Stimulated activated memory B cell treated with anti-CD40 and anti-IgM and Interleukin-4, amounts not matched to agents 10 μg/mL and 1 μg/mL and 100 μg/mL, for 72 hours (primary cell): ENCODE measurements around the gene NQO2.
A peak's percentile ranks its signal among the peaks of the same experiment; 100 is the strongest.
"Not testable (repeated sequence)": the region's sequence is repeated elsewhere in the genome, so short reads cannot be mapped to it uniquely, and the experiment has no call there.

ENCODE experiments used
- ATAC-seq: fragments of 150-1000 bp; cut with Tn5 transposase; 2 replicates; pipeline ENCODE4 v1.10.0; 2021
- H3K27ac Mint-ChIP-seq: one replicate; pipeline ENCODE4 v1.8.0; 2022; ENCODE audit warnings: mild to moderate bottlenecking, mixed read lengths
- H3K27me3 Mint-ChIP-seq: one replicate; pipeline ENCODE4 v1.8.0; 2022; ENCODE audit warnings: mixed read lengths
- H3K36me3 Mint-ChIP-seq: one replicate; pipeline ENCODE4 v1.8.0; 2022; ENCODE audit warnings: mixed read lengths
- H3K4me1 Mint-ChIP-seq: one replicate; pipeline ENCODE4 v1.8.0; 2022; ENCODE audit warnings: mixed read lengths
- H3K4me3 Mint-ChIP-seq: one replicate; pipeline ENCODE4 v1.8.0; 2022; ENCODE audit warnings: mild to moderate bottlenecking, moderate library complexity, mixed read lengths
- H3K9me3 Mint-ChIP-seq: one replicate; pipeline ENCODE4 v1.8.0; 2022; ENCODE audit warnings: mixed read lengths

NQO2 gene

DNA sequence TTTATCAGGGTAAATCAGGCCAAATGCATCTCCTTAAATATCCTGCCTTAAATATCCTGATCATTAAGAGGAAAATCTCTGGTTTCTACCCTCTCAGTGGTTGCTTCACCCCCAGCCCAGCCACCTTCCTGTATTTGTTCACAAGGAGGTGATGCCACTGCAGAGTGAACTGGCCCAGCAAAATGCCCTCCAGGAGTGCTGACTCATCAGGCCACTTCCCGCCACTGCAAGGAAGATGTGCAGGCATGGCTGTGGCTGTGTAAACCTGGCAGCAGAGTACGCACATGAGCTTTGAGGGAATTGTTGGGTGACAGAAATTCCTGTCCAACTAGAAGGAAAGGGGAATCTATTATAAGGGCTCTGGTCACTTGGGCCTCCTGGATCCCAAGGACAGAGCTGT lies 13.8 kb downstream of the NQO2 start:
- Mint-ChIP-seq H3K27ac (no peak overlapping the region), H3K4me3 (no peak overlapping the region)

DNA sequence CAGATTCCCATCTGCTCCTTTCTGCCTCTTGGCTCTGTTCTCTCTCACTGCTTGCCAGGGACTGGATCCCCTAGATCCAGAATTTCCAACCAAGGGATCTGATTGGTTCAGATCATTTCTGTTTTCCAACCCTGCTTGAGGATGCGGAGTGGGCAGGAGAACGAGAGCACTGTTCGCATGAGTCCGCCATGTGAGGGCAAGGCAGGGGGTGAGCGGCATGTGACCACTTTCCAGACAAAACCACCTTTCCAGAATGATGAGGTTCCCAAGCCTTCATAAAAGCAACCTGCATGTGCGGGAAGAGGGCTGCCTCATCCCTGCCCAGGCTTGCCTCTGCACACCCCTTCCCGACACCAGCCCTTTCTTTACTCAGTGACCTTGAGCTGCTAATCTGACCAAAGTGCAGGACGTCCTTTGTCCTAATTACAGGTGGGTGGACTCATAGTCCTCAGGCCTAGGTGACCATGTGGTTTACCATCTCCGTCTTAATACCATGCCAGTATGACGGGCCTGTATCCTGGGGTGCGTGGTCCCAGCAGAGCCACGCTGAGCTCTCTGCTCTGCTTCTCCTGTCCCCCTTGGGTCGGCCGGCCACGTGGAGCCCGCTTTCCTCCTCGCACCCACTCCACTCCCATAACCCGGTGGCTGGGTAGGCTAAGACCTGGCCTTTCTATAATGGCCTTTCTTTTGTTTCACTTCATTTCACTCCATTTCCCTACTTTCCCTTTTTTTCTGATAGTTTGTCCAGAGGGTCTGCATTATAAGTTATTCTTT lies 14.4 kb downstream of the NQO2 start:
- Mint-ChIP-seq H3K4me1 (no peaks in the 10 kb centered on the region), H3K27ac (no peak overlapping the region), H3K36me3 (peaks cover 82% of the 10 kb centered on the region), H3K9me3 (peaks cover 17% of the 10 kb centered on the region), H3K4me3 (no peak overlapping the region), H3K27me3 (no peaks in the 10 kb centered on the region)
- ATAC-seq: no peak

More for the DNA sequence above, 13.8 kb downstream of the NQO2 start:
- H3K36me3 Mint-ChIP-seq: peaks cover 87% of the 10 kb centered on the region
- ATAC-seq: no peak
- H3K4me1 Mint-ChIP-seq: no peaks in the 10 kb centered on the region
- H3K9me3 Mint-ChIP-seq: peaks cover 17% of the 10 kb centered on the region
- no peaks in the 10 kb centered on the region for H3K27me3 Mint-ChIP-seq

GRCh38 chr6:3014675-3015066 lies 15.0 kb downstream of the NQO2 start:
- ATAC-seq: no peak
- no peak overlapping the region for H3K4me3 Mint-ChIP-seq
- H3K36me3 Mint-ChIP-seq: peaks cover 81% of the 10 kb centered on the region
- no peaks in the 10 kb centered on the region for H3K27me3 Mint-ChIP-seq
- peaks cover 15% of the 10 kb centered on the region for H3K9me3 Mint-ChIP-seq
- no peaks in the 10 kb centered on the region for H3K4me1 Mint-ChIP-seq
- H3K27ac Mint-ChIP-seq: no peak overlapping the region

GRCh38 chr6:3015144-3015543 lies 15.4 kb downstream of the NQO2 start:
- no peak for ATAC-seq
- H3K4me1 Mint-ChIP-seq: no peaks in the 10 kb centered on the region
- H3K36me3 Mint-ChIP-seq: peaks cover 81% of the 10 kb centered on the region
- no peaks in the 10 kb centered on the region for H3K27me3 Mint-ChIP-seq
- no peak overlapping the region for H3K27ac Mint-ChIP-seq
- H3K9me3 Mint-ChIP-seq: peaks cover 13% of the 10 kb centered on the region
- H3K4me3 Mint-ChIP-seq: no peak overlapping the region

GRCh38 chr6:3016473-3017280 lies 17.0 kb downstream of the NQO2 start:
- no peak overlapping the region for H3K4me3 Mint-ChIP-seq
- peaks cover 5% of the 10 kb centered on the region for H3K9me3 Mint-ChIP-seq
- H3K27me3 Mint-ChIP-seq: no peaks in the 10 kb centered on the region
- peaks cover 72% of the 10 kb centered on the region for H3K36me3 Mint-ChIP-seq
- H3K27ac Mint-ChIP-seq: no peak overlapping the region
- no peak for ATAC-seq
- no peaks in the 10 kb centered on the region for H3K4me1 Mint-ChIP-seq

DNA sequence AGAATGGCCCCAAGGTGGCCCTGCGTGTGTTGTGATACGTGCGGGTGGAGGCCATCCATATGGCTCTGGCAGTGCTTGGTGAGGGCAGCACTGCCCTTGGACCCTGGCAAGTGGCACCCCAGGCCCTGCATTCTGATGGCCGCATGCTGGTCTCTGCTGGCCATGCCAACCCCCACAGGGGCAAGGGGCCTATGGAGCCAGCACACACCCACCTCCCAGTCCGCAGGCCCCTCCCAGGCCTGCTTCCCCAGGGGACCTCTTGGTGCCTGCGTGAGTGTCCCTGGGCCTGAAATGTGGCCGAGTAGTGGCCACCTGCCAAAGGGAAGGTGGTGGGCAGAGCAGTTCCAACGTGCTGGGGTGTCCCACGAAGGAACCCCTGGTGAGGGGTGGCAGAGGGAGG lies 17.6 kb downstream of the NQO2 start:
- Mint-ChIP-seq H3K36me3 (peaks cover 66% of the 10 kb centered on the region), H3K4me1 (peaks cover 3% of the 10 kb centered on the region)

GRCh38 chr6:3019065-3019464 lies 19.4 kb downstream of the NQO2 start:
- H3K4me3 Mint-ChIP-seq: no peak overlapping the region
- ATAC-seq: no peak
- H3K27ac Mint-ChIP-seq: no peak overlapping the region

More for the DNA sequence above, 17.6 kb downstream of the NQO2 start:
- H3K9me3 Mint-ChIP-seq: peaks cover under 1% of the 10 kb centered on the region
- no peaks in the 10 kb centered on the region for H3K27me3 Mint-ChIP-seq
- H3K4me3 Mint-ChIP-seq: no peak overlapping the region
- no peak overlapping the region for H3K27ac Mint-ChIP-seq
- no peak for ATAC-seq

GRCh38 chr6:3019749-3020320 lies 20.1 kb downstream of the NQO2 start:
- H3K27ac Mint-ChIP-seq: peak overlapping the region; percentile 48
- H3K4me1 Mint-ChIP-seq: peaks cover 28% of the 10 kb centered on the region
- peaks cover 47% of the 10 kb centered on the region for H3K36me3 Mint-ChIP-seq
- H3K9me3 Mint-ChIP-seq: no peaks in the 10 kb centered on the region
- no peaks in the 10 kb centered on the region for H3K27me3 Mint-ChIP-seq
- H3K4me3 Mint-ChIP-seq: no peak overlapping the region
- ATAC-seq: no peak

More at GRCh38 chr6:3019065-3019464, 19.4 kb downstream of the NQO2 start:
- peaks cover 20% of the 10 kb centered on the region for H3K4me1 Mint-ChIP-seq
- no peaks in the 10 kb centered on the region for H3K9me3 Mint-ChIP-seq
- H3K27me3 Mint-ChIP-seq: no peaks in the 10 kb centered on the region
- H3K36me3 Mint-ChIP-seq: peaks cover 53% of the 10 kb centered on the region

DNA sequence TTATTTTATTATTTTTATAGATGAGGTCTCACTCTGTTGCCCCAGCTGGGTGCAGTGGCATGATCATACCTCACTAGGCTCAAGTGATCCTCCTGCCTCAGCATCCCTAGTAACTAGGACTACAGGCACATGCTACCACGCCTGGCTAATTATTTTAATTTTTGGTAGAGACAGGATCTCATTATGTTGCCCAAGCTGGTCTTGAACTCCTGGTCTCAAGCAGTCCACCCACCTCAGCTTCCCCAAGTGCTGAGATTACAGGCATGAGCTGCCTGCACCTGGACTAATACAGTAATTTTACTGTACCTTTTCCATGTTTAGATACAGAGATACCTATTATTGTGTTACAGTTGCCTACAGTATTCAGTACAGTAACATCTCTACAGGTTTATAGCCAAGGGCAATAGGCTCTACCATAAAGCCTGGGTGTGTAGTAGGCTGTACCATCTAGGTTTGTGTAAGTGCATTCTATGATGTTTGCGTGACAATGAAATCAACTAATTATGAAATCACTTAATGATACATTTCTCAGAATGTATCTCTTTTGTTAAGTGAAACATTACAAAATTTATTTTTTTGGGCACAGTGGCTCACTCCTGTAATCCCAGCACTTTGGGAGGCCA lies 21.4 kb downstream of the NQO2 start:
- H3K27ac Mint-ChIP-seq, ATAC-seq, H3K27me3 Mint-ChIP-seq, H3K9me3 Mint-ChIP-seq, H3K4me3 Mint-ChIP-seq: not testable (repeated sequence)
- peaks cover 38% of the 10 kb centered on the region for H3K4me1 Mint-ChIP-seq
- peaks cover 38% of the 10 kb centered on the region for H3K36me3 Mint-ChIP-seq

DNA sequence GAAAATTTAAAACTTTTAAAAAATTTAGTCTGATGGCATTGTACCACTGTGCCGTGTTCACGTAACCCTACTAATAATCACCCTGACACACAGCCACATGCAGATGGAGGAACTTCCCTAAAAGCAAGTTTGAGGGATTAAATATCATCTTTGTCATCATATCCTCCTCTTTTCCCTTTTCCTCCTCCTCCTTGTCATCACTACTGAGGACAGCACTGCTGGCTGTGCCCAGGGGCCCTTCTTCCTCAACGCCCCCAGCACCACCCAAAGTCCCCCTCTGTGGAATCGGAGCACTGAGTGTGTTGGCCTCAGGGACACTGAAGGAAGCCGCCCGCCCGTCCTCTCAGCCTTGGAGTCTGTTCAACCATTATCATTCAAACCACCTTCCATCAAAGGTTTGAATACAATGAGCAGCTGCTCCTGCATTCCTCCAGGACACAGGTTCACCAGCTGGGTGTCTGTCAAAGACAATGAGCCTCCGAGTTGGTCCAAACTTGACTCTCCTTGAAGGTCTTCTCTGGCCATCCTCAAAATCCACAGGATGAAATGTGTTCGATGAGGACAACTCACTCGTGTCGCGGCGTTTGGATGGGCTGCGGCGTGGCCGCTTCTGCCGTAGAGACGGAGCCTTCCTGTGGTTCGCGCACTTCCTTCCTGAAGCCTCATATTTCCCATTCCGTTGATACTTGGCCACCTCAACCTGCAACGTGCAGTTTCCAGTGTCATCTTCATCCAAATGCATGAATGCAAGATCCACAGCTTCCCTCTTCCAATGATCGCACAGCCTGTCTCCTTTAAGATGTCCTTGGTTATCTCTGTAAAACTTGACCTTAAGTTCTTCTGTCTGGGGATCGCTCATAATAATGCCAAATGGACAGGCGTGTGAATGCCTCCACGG lies 23.3 kb downstream of the NQO2 start:
- peaks cover 21% of the 10 kb centered on the region for H3K36me3 Mint-ChIP-seq
- peak overlapping the region; percentile 94 for H3K4me3 Mint-ChIP-seq
- H3K4me1 Mint-ChIP-seq: peaks cover 55% of the 10 kb centered on the region
- ATAC-seq: no peak
- peak overlapping the region; percentile 99 for H3K27ac Mint-ChIP-seq
- H3K27me3 Mint-ChIP-seq: no peaks in the 10 kb centered on the region
- H3K9me3 Mint-ChIP-seq: no peaks in the 10 kb centered on the region

GRCh38 chr6:3023663-3024483 lies 24.2 kb downstream of the NQO2 start:
- Mint-ChIP-seq H3K27ac (peak overlapping the region; percentile 99), H3K9me3 (no peaks in the 10 kb centered on the region), H3K36me3 (peaks cover 16% of the 10 kb centered on the region), H3K27me3 (no peaks in the 10 kb centered on the region), H3K4me1 (peaks cover 57% of the 10 kb centered on the region), H3K4me3 (peak overlapping the region; percentile 94)
- ATAC-seq: peak; percentile 89

GRCh38 chr6:3026791-3027626 lies 27.3 kb downstream of the NQO2 start:
- Mint-ChIP-seq H3K27me3 (no peaks in the 10 kb centered on the region), H3K4me3 (peak overlapping the region; percentile 75), H3K9me3 (no peaks in the 10 kb centered on the region), H3K36me3 (no peaks in the 10 kb centered on the region), H3K4me1 (peaks cover 64% of the 10 kb centered on the region), H3K27ac (peak overlapping the region; percentile 99)
- ATAC-seq: peak; percentile 86

DNA sequence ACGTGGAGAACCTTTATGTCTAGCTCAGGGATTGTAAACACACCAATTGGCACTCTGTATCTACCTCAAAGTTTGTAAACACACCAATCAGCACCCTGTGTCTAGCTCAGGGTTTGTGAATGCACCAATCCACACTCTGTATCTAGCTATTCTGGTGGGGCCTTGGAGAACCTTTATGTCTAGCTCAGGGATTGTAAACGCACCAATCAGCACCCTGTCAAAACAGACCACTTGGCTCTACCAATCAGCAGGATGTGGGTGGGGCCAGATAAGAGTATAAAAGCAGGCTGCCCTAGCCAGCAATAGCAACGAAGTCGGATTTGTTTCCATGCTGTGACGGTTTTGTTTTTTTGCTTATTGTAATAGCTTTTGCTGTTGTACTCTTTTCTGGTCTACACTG lies 28.5 kb downstream of the NQO2 start:
- H3K27me3 Mint-ChIP-seq, ATAC-seq, H3K4me3 Mint-ChIP-seq, H3K9me3 Mint-ChIP-seq, H3K36me3 Mint-ChIP-seq: not testable (repeated sequence)
- Mint-ChIP-seq H3K27ac (peak overlapping the region; percentile 99), H3K4me1 (peaks cover 55% of the 10 kb centered on the region)
